GM12864 (cell line): Measurements from ENCODE around the gene ATF7IP2.

Source experiments
- DNase-seq: peaks from one replicate; pipeline ENCODE4 v3.0.0-alpha.2; 2011; ENCODE audit warnings: low read depth
- H3K4me3 ChIP-seq: 2 replicates; pipeline ENCODE4 v1.5.1; 2011; ENCODE audit warnings: mild to moderate bottlenecking, low read depth, low read length, control low read depth
- CTCF ChIP-seq: IDR thresholded peaks from 2 replicates; pipeline ENCODE4 v1.5.1; 2011; ENCODE audit warnings: low read depth, mild to moderate bottlenecking, moderate library complexity, low read length, control low read depth, inconsistent platforms; ENCODE audit errors: missing control alignments

Gene ATF7IP2

DNA sequence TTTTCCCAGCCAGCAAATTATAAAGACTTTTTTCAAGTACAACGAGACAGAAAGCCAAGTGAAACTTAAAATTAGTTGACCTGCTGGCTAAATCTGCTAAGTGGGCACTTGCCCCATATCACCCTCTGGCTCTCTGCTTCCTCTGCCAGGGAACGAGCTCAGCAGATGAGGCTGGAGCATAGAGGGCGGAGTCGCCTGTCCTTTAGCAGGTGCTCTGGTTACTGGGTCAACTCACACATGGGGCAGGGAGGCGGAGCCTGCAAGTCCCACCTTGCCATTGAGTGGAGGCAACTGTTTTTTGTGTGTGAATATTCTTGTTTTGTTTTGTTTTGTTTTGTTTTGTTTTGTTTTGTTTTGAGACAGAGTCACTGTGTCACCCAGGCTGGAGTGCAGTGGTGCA lies 132.0 kb downstream of the ATF7IP2 start:
- H3K4me3 ChIP-seq, result no peak overlapping the region
- no peak for TF ChIP-seq CTCF
- no peak for DNase-seq

- no peak overlapping the region for H3K4me3 ChIP-seq
- DNase-seq, result no peak
- no peak for TF ChIP-seq CTCF
Observed at GRCh38 chr16:10518479-10519041, 132.7 kb downstream of the ATF7IP2 start.

DNA sequence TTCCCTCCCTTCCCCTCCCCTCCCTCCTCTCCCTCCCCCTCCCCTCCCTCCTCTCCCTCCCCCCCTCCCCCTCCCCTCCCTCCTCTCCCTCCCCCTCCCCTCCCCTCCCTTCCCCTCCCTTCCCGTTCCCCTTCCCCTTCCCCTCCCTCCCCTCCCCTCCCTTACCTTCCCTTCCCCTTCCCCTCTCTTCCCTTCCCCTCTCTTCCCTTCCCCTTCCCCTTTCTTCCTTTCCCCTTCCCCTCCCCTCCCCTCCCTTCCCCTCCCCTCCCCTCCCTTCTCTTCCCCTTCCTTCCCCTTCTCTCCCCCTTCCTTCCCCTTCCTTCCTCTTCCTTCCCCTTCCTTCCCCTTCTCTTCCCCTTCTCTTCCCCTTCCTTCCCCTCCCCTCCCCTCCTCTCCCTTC lies 133.4 kb downstream of the ATF7IP2 start:
- H3K4me3 ChIP-seq, result no peak overlapping the region
- DNase-seq, result no peak
- TF ChIP-seq CTCF, result no peak

GRCh38 chr16:10519929-10520868 lies 134.3 kb downstream of the ATF7IP2 start:
- DNase-seq, result no peak
- TF ChIP-seq CTCF, result no peak
- H3K4me3 ChIP-seq, result no peak overlapping the region

GRCh38 chr16:10520869-10521578 lies 135.2 kb downstream of the ATF7IP2 start:
- H3K4me3 ChIP-seq, result no peak overlapping the region
- TF ChIP-seq CTCF, result no peak
- no peak for DNase-seq

DNA sequence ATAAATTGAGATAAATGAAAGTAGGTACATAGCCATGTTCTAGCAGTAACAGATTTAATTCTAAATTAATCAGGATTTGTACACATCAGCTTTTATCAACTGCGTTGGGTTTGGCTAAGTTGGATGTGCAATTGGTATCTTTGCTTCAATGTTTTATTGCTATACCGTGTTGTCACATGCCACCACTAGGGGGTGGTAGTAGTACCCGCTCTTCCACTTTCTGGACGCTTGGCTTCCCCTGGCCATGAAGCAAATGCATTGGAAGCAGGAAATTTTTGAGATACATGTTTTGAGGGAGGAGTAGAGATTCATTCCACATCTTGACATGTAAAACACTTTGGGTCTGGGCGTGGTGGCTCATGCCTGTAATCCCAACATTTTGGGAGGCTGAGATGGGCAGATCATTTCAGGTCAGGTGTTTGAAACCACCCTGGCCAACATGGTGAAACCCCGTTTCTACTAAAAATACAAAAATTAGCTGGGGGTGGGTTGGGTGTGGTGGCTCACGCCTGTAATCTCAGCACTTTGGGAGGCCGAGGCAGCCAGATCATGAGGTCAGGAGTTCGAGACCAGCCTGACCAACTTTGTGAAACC lies 135.9 kb downstream of the ATF7IP2 start:
- peak; percentile 79 for TF ChIP-seq CTCF
- H3K4me3 ChIP-seq, result no peak overlapping the region
- no peak for DNase-seq
